ENCODE results near the gene PRICKLE3. TPM values are rescaled to one million over a fixed set of nuclear protein-coding genes. Genes with fewer than 3 reads are reported as not detected.

PRICKLE3 gene
- total RNA-seq, 1 donor from 2014 or later = 4.2 TPM

GRCh38 chrX:49225858-49226257 lies 39.7 kb upstream of the PRICKLE3 start:
- Mint-ChIP-seq H3K27ac (ENCODE audit: unreplicated experiment) (no peak overlapping the region), H3K4me1 (no peaks in the 10 kb centered on the region), H3K9me3 (peaks cover 9% of the 10 kb centered on the region), H3K27me3 (ENCODE audit: low read depth) (peaks cover 37% of the 10 kb centered on the region), H3K4me3 (no peak overlapping the region), H3K36me3 (ENCODE audit: low read depth) (peaks cover 3% of the 10 kb centered on the region)
- DNase-seq (ENCODE audit: low read depth, low spot score) = no peak
- no peak for TF ChIP-seq CTCF (conservative IDR thresholded peaks at IDR 0.05)

- TF ChIP-seq CTCF (conservative IDR thresholded peaks at IDR 0.05) = no peak
- no peak overlapping the region for H3K27ac Mint-ChIP-seq (ENCODE audit: unreplicated experiment)
- peaks cover 6% of the 10 kb centered on the region for H3K9me3 Mint-ChIP-seq
- peaks cover 35% of the 10 kb centered on the region for H3K27me3 Mint-ChIP-seq (ENCODE audit: low read depth)
- DNase-seq (ENCODE audit: low read depth, low spot score) = no peak
- no peaks in the 10 kb centered on the region for H3K4me1 Mint-ChIP-seq
- no peak overlapping the region for H3K4me3 Mint-ChIP-seq
- no peaks in the 10 kb centered on the region for H3K36me3 Mint-ChIP-seq (ENCODE audit: low read depth)
These were observed 35.7 kb upstream of the PRICKLE3 start for GRCh38 chrX:49221868-49222267.

GRCh38 chrX:49220100-49220499 lies 33.9 kb upstream of the PRICKLE3 start:
- Mint-ChIP-seq H3K4me3 (no peak overlapping the region), H3K4me1 (no peaks in the 10 kb centered on the region), H3K36me3 (ENCODE audit: low read depth) (no peaks in the 10 kb centered on the region), H3K27ac (ENCODE audit: unreplicated experiment) (no peak overlapping the region), H3K9me3 (peaks cover 6% of the 10 kb centered on the region), H3K27me3 (ENCODE audit: low read depth) (peaks cover 33% of the 10 kb centered on the region)
- no peak for TF ChIP-seq CTCF (conservative IDR thresholded peaks at IDR 0.05)
- DNase-seq (ENCODE audit: low read depth, low spot score) = no peak

- Mint-ChIP-seq H3K4me1 (no peaks in the 10 kb centered on the region), H3K9me3 (peaks cover 8% of the 10 kb centered on the region), H3K27ac (ENCODE audit: unreplicated experiment) (no peak overlapping the region), H3K36me3 (ENCODE audit: low read depth) (peaks cover 2% of the 10 kb centered on the region), H3K4me3 (no peak overlapping the region), H3K27me3 (ENCODE audit: low read depth) (peaks cover 14% of the 10 kb centered on the region)
- no peak for TF ChIP-seq CTCF (conservative IDR thresholded peaks at IDR 0.05)
- DNase-seq (ENCODE audit: low read depth, low spot score) = no peak
These were observed 28.9 kb upstream of the PRICKLE3 start for GRCh38 chrX:49214996-49215526.

GRCh38 chrX:49214416-49214815 lies 28.2 kb upstream of the PRICKLE3 start:
- H3K27me3 Mint-ChIP-seq (ENCODE audit: low read depth) = peaks cover 11% of the 10 kb centered on the region
- no peaks in the 10 kb centered on the region for H3K4me1 Mint-ChIP-seq
- peaks cover 8% of the 10 kb centered on the region for H3K9me3 Mint-ChIP-seq
- no peak for TF ChIP-seq CTCF (conservative IDR thresholded peaks at IDR 0.05)
- no peak overlapping the region for H3K27ac Mint-ChIP-seq (ENCODE audit: unreplicated experiment)
- DNase-seq (ENCODE audit: low read depth, low spot score) = no peak
- peaks cover 2% of the 10 kb centered on the region for H3K36me3 Mint-ChIP-seq (ENCODE audit: low read depth)
- H3K4me3 Mint-ChIP-seq = no peak overlapping the region
